HG02610 (cell line): ENCODE measurements around the gene CDKN1B.

ENCODE experiments used
- ATAC-seq: cut with Tn5 transposase; IDR thresholded peaks from one replicate; pipeline ENCODE4 v1.9.1; 2021; ENCODE audit warnings: mild to moderate bottlenecking, moderate library complexity; ENCODE audit not compliant: unreplicated experiment

CDKN1B gene

DNA sequence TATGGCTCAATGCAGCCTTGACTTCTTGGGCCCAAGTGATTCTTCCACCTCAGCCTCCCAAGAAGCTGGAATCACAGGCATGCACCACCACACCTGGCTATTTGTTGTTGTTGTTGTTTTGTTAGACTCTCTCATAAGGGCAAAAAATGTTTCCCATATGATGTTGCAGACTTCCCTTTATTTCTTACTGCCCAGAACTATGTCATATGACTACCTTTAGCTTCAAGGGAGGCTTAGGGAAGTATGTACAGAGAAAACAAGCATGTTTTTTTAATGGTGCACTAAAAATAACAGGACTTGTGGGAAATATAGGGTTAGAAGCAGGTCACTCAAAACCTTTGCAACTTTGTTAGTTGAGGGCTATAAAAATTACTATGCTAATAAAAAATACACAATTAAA is 16.9 kb upstream of the CDKN1B start:
- ATAC-seq: no peak

- no peak for ATAC-seq
Observed at GRCh38 chr12:12701457-12701856, 15.7 kb upstream of the CDKN1B start.

- ATAC-seq: peak; percentile 71
Observed at GRCh38 chr12:12704593-12705230, 12.5 kb upstream of the CDKN1B start.

GRCh38 chr12:12705838-12706520 is 11.2 kb upstream of the CDKN1B start:
- ATAC-seq: no peak

- no peak for ATAC-seq
Observed at GRCh38 chr12:12713932-12714275, 3.3 kb upstream of the CDKN1B start.

- no peak for ATAC-seq
Observed at GRCh38 chr12:12714276-12715021, 2.7 kb upstream of the CDKN1B start.

- no peak for ATAC-seq
Observed at GRCh38 chr12:12715128-12715458, 2.1 kb upstream of the CDKN1B start.

GRCh38 chr12:12715459-12716150 is 1.6 kb upstream of the CDKN1B start:
- peak; percentile 40 for ATAC-seq

GRCh38 chr12:12716151-12716792 is 896 bp upstream of the CDKN1B start:
- no peak for ATAC-seq

DNA sequence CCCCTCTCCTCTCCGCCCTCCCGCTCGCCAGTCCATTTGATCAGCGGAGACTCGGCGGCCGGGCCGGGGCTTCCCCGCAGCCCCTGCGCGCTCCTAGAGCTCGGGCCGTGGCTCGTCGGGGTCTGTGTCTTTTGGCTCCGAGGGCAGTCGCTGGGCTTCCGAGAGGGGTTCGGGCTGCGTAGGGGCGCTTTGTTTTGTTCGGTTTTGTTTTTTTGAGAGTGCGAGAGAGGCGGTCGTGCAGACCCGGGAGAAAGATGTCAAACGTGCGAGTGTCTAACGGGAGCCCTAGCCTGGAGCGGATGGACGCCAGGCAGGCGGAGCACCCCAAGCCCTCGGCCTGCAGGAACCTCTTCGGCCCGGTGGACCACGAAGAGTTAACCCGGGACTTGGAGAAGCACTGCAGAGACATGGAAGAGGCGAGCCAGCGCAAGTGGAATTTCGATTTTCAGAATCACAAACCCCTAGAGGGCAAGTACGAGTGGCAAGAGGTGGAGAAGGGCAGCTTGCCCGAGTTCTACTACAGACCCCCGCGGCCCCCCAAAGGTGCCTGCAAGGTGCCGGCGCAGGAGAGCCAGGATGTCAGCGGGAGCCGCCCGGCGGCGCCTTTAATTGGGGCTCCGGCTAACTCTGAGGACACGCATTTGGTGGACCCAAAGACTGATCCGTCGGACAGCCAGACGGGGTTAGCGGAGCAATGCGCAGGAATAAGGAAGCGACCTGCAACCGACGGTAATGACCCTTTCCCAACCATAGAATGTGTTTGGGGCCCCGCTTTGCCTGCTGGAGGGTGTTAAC is 615 bp downstream of the CDKN1B start:
- ATAC-seq: peak; percentile 7

- ATAC-seq: no peak
Observed at GRCh38 chr12:12718381-12718759, 1.2 kb downstream of the CDKN1B start.

GRCh38 chr12:12718853-12719252 is 1.7 kb downstream of the CDKN1B start:
- ATAC-seq: no peak

- ATAC-seq: peak; percentile 26
Observed at GRCh38 chr12:12719496-12719895, 2.3 kb downstream of the CDKN1B start.

- ATAC-seq: no peak
Observed at GRCh38 chr12:12720052-12720451, 2.9 kb downstream of the CDKN1B start.

GRCh38 chr12:12720672-12721161 is 3.5 kb downstream of the CDKN1B start:
- no peak for ATAC-seq

DNA sequence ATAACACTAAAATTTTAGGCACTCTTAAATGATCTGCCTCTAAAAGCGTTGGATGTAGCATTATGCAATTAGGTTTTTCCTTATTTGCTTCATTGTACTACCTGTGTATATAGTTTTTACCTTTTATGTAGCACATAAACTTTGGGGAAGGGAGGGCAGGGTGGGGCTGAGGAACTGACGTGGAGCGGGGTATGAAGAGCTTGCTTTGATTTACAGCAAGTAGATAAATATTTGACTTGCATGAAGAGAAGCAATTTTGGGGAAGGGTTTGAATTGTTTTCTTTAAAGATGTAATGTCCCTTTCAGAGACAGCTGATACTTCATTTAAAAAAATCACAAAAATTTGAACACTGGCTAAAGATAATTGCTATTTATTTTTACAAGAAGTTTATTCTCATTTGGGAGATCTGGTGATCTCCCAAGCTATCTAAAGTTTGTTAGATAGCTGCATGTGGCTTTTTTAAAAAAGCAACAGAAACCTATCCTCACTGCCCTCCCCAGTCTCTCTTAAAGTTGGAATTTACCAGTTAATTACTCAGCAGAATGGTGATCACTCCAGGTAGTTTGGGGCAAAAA is 4.1 kb downstream of the CDKN1B start:
- no peak for ATAC-seq

- ATAC-seq: no peak
Observed at GRCh38 chr12:12721814-12722434, 4.8 kb downstream of the CDKN1B start.

- ATAC-seq: no peak
Observed at GRCh38 chr12:12722435-12723148, 5.4 kb downstream of the CDKN1B start.

DNA sequence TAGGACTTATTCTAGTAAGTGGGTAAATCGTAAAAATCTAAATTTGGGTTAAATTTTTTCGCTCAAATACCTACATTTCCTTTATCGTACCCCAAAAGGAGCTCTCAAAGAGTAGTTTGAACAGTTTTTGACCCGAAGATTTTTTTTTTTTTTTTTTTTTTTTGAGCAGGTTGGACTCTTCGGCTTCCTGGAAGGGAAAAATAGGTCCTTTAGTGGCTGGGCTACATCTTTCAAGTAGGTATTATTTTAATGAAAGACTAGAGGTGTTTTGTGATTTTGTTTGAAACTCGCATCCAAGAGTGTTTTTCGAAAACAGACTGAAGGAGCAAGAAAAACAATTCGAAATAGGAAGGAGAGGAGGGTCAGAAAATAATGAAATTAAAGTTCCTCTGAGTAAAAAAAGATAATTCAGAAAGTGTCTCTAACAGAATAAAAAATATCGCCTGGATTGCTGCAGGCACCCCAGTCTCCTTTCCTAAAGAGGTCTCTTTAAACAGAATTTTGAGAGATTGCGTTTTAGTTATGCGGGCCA is 6.0 kb downstream of the CDKN1B start:
- no peak for ATAC-seq
